NCI-H146 treated with DMSO at 0.1 percent for 48 hours (cell line): ENCODE results near the gene KRT3.

Source experiments
- DNase-seq: peaks from one replicate; lab custom pipeline; 2025; ENCODE audit not compliant: unreplicated experiment; lab: John Stamatoyannopoulos, UW

KRT3 gene

GRCh38 chr12:52814710-52815155, 18.8 kb upstream of the KRT3 start:
- no peak for DNase-seq

- no peak for DNase-seq
Observed at GRCh38 chr12:52813885-52814709, 18.2 kb upstream of the KRT3 start, which contains the start of gene KRT4. KRT4 (minus strand) TSS chr12:52814116; CDS start chr12:52814058, 58 bp downstream.

- DNase-seq: no peak
Observed at GRCh38 chr12:52813203-52813819, 17.4 kb upstream of the KRT3 start.

GRCh38 chr12:52812749-52813148, 16.8 kb upstream of the KRT3 start:
- no peak for DNase-seq

GRCh38 chr12:52812073-52812400, 16.1 kb upstream of the KRT3 start:
- no peak for DNase-seq

GRCh38 chr12:52811191-52812072, 15.5 kb upstream of the KRT3 start:
- no peak for DNase-seq

GRCh38 chr12:52810554-52810953, 14.6 kb upstream of the KRT3 start:
- no peak for DNase-seq

- DNase-seq: no peak
Observed at GRCh38 chr12:52809166-52809565, 13.2 kb upstream of the KRT3 start.

GRCh38 chr12:52808573-52809160, 12.8 kb upstream of the KRT3 start:
- no peak for DNase-seq

GRCh38 chr12:52807544-52808470, 11.9 kb upstream of the KRT3 start:
- DNase-seq: no peak

- DNase-seq: no peak
Observed at GRCh38 chr12:52806821-52807543, 11.1 kb upstream of the KRT3 start.

GRCh38 chr12:52806169-52806811, 10.4 kb upstream of the KRT3 start:
- no peak for DNase-seq

GRCh38 chr12:52805739-52806138, 9.8 kb upstream of the KRT3 start:
- DNase-seq: no peak

GRCh38 chr12:52805000-52805399, 9.1 kb upstream of the KRT3 start:
- no peak for DNase-seq

GRCh38 chr12:52802442-52802841, 6.5 kb upstream of the KRT3 start:
- DNase-seq: no peak

- no peak for DNase-seq
Observed at GRCh38 chr12:52801773-52802172, 5.9 kb upstream of the KRT3 start.

GRCh38 chr12:52800259-52800917, 4.5 kb upstream of the KRT3 start:
- DNase-seq: no peak

GRCh38 chr12:52799505-52800211, 3.7 kb upstream of the KRT3 start:
- peak; percentile 54 for DNase-seq
